CD4-positive, alpha-beta T cell treated with Interleukin-15 for 1 hour (primary cell): ENCODE results near the gene CCBE1.
"Not testable (repeated sequence)": the region's sequence is repeated elsewhere in the genome, so short reads cannot be mapped to it uniquely, and the experiment has no call there.

Source experiments
- DNase-seq: peaks from one replicate; pipeline ENCODE4 v3.0.0-alpha.2; 2020

The CCBE1 gene

GRCh38 chr18:59697236-59697932, at the start of gene CCBE1:
Gene CCBE1, minus strand, starts transcription at chr18:59697423.
- DNase-seq, result no peak

- DNase-seq, result no peak
Observed at GRCh38 chr18:59744271-59744721, 47.1 kb upstream of the CCBE1 start.

- DNase-seq, result no peak
Observed at GRCh38 chr18:59743566-59743965, 46.3 kb upstream of the CCBE1 start.

GRCh38 chr18:59742325-59743111, 45.3 kb upstream of the CCBE1 start:
- no peak for DNase-seq

GRCh38 chr18:59740141-59740540, 42.9 kb upstream of the CCBE1 start:
- no peak for DNase-seq

- DNase-seq, result no peak
Observed at GRCh38 chr18:59737776-59738300, 40.6 kb upstream of the CCBE1 start.

GRCh38 chr18:59737335-59737734, 40.1 kb upstream of the CCBE1 start:
- DNase-seq, result not testable (repeated sequence)

- DNase-seq, result no peak
Observed at GRCh38 chr18:59736061-59736460, 38.8 kb upstream of the CCBE1 start.

- DNase-seq, result no peak
Observed at GRCh38 chr18:59735269-59735860, 38.1 kb upstream of the CCBE1 start.

- no peak for DNase-seq
Observed at GRCh38 chr18:59733421-59733820, 36.2 kb upstream of the CCBE1 start.

GRCh38 chr18:59730896-59731295, 33.7 kb upstream of the CCBE1 start:
- no peak for DNase-seq

- DNase-seq, result no peak
Observed at GRCh38 chr18:59729781-59730180, 32.6 kb upstream of the CCBE1 start.

- DNase-seq, result no peak
Observed at GRCh38 chr18:59728816-59729215, 31.6 kb upstream of the CCBE1 start.

- no peak for DNase-seq
Observed at GRCh38 chr18:59725142-59725541, 27.9 kb upstream of the CCBE1 start.

- DNase-seq, result no peak
Observed at GRCh38 chr18:59724103-59724502, 26.9 kb upstream of the CCBE1 start.

- DNase-seq, result no peak
Observed at GRCh38 chr18:59721931-59722330, 24.7 kb upstream of the CCBE1 start.

- no peak for DNase-seq
Observed at GRCh38 chr18:59721211-59721610, 24.0 kb upstream of the CCBE1 start.

- no peak for DNase-seq
Observed at GRCh38 chr18:59719544-59720181, 22.4 kb upstream of the CCBE1 start.

- DNase-seq, result no peak
Observed at GRCh38 chr18:59718464-59719157, 21.4 kb upstream of the CCBE1 start.

- no peak for DNase-seq
Observed at GRCh38 chr18:59718108-59718463, 20.9 kb upstream of the CCBE1 start.

- DNase-seq, result no peak
Observed at GRCh38 chr18:59717291-59717690, 20.1 kb upstream of the CCBE1 start.

- no peak for DNase-seq
Observed at GRCh38 chr18:59715966-59716369, 18.7 kb upstream of the CCBE1 start.

GRCh38 chr18:59715445-59715844, 18.2 kb upstream of the CCBE1 start:
- DNase-seq, result no peak
